ENCODE measurements around the gene CTNNAL1.
A peak's percentile ranks its signal among the peaks of the same experiment; 100 is the strongest.
"Not testable (repeated sequence)": the region's sequence is repeated elsewhere in the genome, so short reads cannot be mapped to it uniquely, and the experiment has no call there.

The CTNNAL1 gene

GRCh38 chr9:108983885-108984284 lies 29.4 kb downstream of the CTNNAL1 start:
- DNase-seq: no peak

DNA sequence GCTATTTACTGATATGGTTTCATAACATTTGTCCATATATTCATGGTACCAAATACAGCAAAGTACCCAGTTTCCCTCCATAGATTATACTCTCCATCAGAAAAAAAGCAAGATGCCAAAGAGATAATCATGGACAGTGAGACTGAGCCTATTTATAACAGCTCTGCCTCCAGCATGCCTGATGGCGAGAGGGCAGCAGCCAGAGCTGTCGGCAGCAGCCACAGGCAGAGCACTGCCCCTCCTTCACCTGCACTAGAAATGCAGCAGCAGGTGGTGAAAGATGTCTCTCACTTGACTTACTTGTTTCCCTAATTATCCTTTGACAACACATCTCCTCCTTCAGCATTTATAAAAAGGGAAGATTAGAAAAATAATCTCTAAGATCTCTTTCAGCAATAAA lies 32.4 kb downstream of the CTNNAL1 start:
- no peak for DNase-seq

- DNase-seq: no peak
These were observed 35.1 kb downstream of the CTNNAL1 start for GRCh38 chr9:108978205-108978604.

DNA sequence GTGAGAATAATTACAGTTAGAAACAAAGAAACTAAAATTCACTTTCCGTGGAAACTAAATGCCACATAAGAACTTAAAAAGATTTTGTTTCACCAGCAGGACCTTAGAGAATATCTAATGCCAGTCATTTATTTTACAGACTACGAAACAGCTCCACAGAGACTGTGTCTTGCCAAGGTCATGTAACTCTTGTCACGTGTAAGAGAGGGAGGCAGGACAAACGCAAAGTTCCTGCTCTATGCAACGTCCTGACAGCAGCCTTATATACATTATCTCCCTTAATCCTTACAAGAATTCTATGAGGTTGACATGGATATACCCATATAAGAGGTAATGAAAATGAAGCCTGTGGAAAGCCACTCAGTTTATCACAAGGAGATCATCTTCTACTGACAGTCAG lies 39.4 kb downstream of the CTNNAL1 start:
- DNase-seq: no peak

DNA sequence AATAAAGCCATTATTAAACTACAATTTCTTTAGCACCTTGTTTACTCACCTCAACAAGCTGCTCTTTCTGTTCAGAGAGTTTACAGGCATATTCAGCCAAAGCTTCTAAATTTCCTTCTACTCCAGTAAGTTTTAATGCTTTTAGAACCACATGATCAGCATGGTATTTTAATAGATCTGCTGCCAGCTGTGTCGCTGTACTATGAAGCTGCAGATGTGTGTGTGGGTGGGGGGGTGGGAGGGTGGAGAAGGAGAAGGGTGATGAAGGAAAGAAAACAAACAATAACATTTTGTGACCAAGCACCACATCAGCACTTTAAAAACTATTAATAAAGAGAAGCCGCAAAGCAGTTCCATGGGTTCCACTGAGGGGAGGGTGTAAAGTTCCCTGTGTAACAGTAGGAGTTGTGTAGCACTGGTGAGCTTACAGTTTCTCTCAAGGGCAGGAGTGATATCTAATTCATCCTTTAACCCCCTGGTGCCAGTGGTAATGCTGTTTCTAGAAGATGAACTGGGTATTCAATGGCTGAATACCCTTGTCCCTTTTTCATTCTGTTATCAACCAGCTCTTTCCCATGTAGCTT lies 40.6 kb downstream of the CTNNAL1 start:
- DNase-seq: no peak

- no peak for DNase-seq
These were observed 41.1 kb downstream of the CTNNAL1 start for GRCh38 chr9:108972186-108972585.

GRCh38 chr9:108971392-108971791 lies 41.9 kb downstream of the CTNNAL1 start:
- not testable (repeated sequence) for DNase-seq

DNA sequence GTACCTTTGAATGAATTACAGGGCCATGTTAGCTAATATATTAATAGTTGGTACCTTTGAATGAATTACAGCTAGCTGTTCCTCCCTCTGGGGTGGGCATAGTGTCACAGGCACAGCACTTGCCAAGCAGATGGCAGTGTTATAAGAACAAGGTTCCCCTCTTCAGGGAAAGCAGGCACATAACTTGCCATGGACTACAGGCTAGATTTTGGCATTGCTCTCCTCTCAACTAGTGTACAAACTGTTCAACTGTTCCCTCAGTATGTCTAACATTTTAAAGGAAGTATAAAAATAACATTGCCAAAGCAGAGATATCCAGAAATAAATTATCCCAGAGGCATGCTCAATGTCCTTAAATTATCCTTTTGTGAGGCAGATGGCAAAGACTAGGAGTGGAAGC lies 45.4 kb downstream of the CTNNAL1 start:
- no peak for DNase-seq

GRCh38 chr9:108963459-108964143 lies 49.7 kb downstream of the CTNNAL1 start:
- DNase-seq: no peak

- DNase-seq: no peak
These were observed 52.1 kb downstream of the CTNNAL1 start for GRCh38 chr9:108961151-108961550.

GRCh38 chr9:108960331-108960730 lies 53.0 kb downstream of the CTNNAL1 start:
- no peak for DNase-seq

DNA sequence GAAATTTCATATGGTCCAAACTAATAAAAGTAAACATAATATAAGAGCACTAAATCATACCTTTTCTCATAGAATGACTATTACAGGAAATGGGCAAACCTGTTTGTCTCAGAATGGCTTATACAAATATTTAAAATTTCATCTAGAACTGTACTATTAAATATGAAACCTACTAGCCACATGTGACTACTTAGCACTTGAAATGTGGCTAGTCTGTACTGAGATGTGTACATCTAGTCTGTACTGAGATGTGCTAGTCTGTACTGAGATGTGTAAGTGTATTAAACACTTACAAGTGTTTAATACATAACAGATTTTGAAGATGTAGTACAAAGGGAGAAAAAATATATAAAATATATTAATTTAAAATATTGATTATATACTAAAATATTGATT lies 56.7 kb downstream of the CTNNAL1 start:
- DNase-seq: no peak

- DNase-seq: no peak
These were observed 57.2 kb downstream of the CTNNAL1 start for GRCh38 chr9:108956022-108956630.

- peak; percentile 42 to 63 for DNase-seq
These were observed 59.2 kb downstream of the CTNNAL1 start for GRCh38 chr9:108953983-108954574.

GRCh38 chr9:108951578-108951977 lies 61.7 kb downstream of the CTNNAL1 start:
- DNase-seq: no peak

GRCh38 chr9:108950168-108950567 lies 63.1 kb downstream of the CTNNAL1 start:
- no peak for DNase-seq

DNA sequence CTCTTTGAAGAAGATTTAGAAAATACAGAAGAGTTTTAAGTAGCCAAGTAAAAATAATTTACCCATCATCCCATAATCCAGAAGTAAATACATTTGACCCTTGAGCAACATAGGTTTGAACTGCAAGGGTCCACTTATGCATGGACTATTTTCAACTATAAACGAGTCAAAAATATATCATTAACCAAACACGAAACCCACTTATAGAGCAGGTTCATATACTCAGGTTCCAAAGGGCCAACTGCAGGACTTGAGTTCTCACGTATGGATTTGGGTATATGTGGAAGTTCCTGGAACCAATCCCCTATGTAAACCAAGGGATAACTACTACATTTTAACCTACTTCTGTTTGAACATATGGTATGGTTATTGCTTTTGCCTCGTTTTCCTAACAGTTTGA lies 73.3 kb downstream of the CTNNAL1 start:
- no peak for DNase-seq

DNA sequence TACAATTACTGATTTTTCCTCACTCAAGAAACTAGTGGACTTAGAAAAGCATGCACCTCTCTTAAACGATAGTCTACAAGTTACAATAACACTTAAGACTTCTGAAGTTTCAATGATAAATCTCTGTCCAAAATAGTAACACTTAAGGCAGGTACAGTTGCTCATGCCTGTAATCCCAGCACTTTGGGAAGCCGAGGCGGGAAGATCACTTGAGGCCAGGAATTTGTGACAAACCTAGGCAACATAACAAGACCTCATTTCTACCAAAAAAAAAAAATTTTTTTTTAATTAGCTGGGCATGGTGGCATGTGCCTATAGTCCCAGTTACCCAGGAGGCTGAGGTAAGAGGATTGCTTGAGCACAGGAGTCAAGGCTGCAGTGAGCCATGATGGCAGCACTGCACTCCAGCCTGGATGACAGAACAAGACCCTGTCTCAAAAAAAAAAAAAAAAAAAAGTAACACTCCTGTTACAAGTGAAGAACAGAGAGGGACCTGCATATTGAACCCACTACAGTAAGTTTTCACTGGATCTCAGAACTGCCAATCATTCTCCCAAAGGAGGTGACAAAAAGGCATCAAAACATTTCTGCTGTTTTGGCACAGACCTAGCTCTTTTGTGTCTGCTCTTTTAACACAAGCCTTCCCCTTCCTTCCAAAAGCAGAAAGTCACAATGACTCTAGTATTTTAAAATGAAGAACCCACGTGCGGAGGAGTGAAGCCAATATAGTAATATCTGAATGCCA lies 75.6 kb downstream of the CTNNAL1 start:
- DNase-seq: no peak

DNA sequence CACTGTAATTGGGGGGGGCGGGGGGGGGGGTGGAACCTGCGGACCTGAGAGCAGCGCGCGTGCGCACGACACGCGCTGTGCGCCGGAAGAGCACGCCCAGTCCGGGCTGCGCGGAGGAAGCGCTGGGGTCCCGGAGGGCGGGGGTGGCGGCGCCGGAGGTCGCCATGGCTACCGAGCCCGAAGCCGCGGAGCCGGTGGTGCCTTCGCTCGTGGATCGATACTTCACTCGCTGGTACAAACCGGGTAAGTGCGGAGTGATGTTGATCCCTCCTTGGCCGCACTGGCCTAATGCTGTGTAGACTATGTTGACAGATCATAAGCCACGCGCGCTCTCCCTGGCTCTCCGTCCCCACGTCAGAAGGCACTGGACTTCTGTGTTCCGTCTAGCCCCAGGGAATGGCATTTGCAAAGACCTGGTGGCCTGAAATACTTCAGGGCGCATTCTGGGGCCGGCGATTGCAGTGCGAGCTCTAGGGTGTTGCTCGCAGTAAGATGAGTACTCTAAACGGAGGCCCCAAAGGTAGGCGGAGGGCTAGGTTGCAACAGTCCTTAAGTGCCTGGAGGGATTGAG lies 78.9 kb downstream of the CTNNAL1 start, which contains the start of gene ABITRAM:
Gene ABITRAM, plus strand, starts transcription at position 78 of the 571 bp plus-strand sequence. Its CDS starts 87 bp downstream, at position 165.
- peak; percentile 76 to 92 for DNase-seq

GRCh38 chr9:108933718-108934322 lies 79.5 kb downstream of the CTNNAL1 start, which contains the start of gene ELP1:
ELP1 (minus strand) TSS chr9:108934124; CDS start chr9:108931146, 2,978 bp downstream.
- DNase-seq: peak; percentile 94 to 96

DNA sequence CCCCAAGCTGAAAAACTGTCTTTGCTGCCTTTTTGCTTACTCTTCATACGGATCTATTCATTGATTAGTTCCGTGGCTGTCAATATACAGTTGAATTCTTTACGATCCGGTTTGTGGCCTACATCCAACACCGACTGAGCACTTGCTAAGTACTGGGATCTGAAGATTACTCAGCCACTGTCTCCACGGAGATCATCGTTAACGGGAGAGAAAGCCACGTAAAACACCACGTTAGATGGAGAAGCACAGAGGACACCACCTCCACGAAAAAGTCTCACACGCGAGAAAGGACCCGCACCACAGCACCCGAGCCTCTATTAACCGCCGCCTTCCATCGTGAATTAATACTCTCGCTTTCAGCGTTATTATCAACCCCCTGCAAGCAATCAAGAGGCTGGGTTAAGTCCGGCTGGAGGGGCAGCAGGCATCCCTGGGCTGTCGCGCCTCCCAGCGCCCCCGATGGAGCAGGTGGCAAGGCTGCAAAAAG lies 80.0 kb downstream of the CTNNAL1 start:
- peak in 1 of 2 donors; percentile 5 for DNase-seq

- no peak for DNase-seq
These were observed 84.9 kb downstream of the CTNNAL1 start for GRCh38 chr9:108928386-108928785.
